ENCODE measurements around the gene COG7.

The COG7 gene

GRCh38 chr16:23452572-23453337, at the start of gene COG7:
Gene COG7, minus strand, starts transcription at chr16:23453189. Its CDS starts 195 bp downstream, at chr16:23452994.
- H3K9ac ChIP-seq (ENCODE audit: low read depth, low read length, poor library complexity, severe bottlenecking), result peak within 1 kb of the TSS; percentile 86
- H3K4me2 ChIP-seq (ENCODE audit: low read depth, low read length, poor library complexity, severe bottlenecking), result peak within 1 kb of the TSS; percentile 96
- peaks cover 15% of the 10 kb centered on the region for H3K79me2 ChIP-seq (ENCODE audit: insufficient read depth, low read length)
- peaks cover 15% of the 10 kb centered on the region for H3K4me1 ChIP-seq (ENCODE audit: insufficient read depth, low read length, poor library complexity, severe bottlenecking)
- H3K9me2 ChIP-seq (replicated peaks; ENCODE audit: low read depth, low read length), result no peaks in the 10 kb centered on the region
- H3K36me3 ChIP-seq (ENCODE audit: insufficient read depth, low read length), result no peaks in the 10 kb centered on the region
- no peak for TF ChIP-seq EZH2phosphoT487 (IDR thresholded peaks at IDR 0.05; ENCODE audit: borderline replicate concordance)
- TF ChIP-seq, protein P1, sequence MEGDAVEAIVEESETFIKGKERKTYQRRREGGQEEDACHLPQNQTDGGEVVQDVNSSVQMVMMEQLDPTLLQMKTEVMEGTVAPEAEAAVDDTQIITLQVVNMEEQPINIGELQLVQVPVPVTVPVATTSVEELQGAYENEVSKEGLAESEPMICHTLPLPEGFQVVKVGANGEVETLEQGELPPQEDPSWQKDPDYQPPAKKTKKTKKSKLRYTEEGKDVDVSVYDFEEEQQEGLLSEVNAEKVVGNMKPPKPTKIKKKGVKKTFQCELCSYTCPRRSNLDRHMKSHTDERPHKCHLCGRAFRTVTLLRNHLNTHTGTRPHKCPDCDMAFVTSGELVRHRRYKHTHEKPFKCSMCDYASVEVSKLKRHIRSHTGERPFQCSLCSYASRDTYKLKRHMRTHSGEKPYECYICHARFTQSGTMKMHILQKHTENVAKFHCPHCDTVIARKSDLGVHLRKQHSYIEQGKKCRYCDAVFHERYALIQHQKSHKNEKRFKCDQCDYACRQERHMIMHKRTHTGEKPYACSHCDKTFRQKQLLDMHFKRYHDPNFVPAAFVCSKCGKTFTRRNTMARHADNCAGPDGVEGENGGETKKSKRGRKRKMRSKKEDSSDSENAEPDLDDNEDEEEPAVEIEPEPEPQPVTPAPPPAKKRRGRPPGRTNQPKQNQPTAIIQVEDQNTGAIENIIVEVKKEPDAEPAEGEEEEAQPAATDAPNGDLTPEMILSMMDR (conservative IDR thresholded peaks at IDR 0.05; ENCODE audit: low read length), result no peak
- H3K9me3 ChIP-seq (ENCODE audit: insufficient read depth, low read depth, low read length), result no peaks in the 10 kb centered on the region
- H3F3A ChIP-seq (ENCODE audit: low read depth), result no peaks in the 10 kb centered on the region
- H4K20me1 ChIP-seq (ENCODE audit: insufficient read depth, low read length, poor library complexity, severe bottlenecking), result peaks cover 9% of the 10 kb centered on the region
- no peaks in the 10 kb centered on the region for H3K27me3 ChIP-seq (ENCODE audit: insufficient read depth, low read length, poor library complexity, severe bottlenecking)
- H2AFZ ChIP-seq (ENCODE audit: low read length), result peak within 1 kb of the TSS; percentile 97
- peak within 1 kb of the TSS; percentile 85 for H3K4me3 ChIP-seq (ENCODE audit: low read length, poor library complexity, severe bottlenecking)

DNA sequence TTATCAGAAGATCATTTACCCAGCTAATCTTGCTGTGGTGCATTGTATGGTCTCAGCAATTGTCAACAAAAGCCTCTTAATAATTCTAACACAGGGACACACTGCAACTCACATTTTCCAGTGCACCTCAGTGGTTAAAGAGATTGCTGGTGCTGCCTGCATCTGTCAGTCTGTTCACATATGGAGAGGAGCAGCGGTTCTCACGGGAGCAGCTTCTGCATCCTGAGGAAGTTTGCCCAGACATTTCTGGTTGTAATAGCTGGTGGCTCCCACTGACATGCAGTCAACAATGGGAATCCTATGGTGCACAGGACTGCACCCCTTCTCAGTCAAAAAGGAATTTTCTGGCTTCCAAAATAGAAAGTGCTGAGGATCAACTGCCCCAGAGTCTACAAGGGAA, 49.5 kb upstream of the COG7 start:
- no peaks in the 10 kb centered on the region for H3K9me3 ChIP-seq (ENCODE audit: insufficient read depth, low read depth, low read length)

GRCh38 chr16:23501291-23501690, 48.3 kb upstream of the COG7 start:
- no peak overlapping the region for H3K4me3 ChIP-seq (ENCODE audit: low read length, poor library complexity, severe bottlenecking)
- H3F3A ChIP-seq (ENCODE audit: low read depth), result no peaks in the 10 kb centered on the region
- H4K20me1 ChIP-seq (ENCODE audit: insufficient read depth, low read length, poor library complexity, severe bottlenecking), result no peaks in the 10 kb centered on the region
- H3K4me2 ChIP-seq (ENCODE audit: low read depth, low read length, poor library complexity, severe bottlenecking), result no peak overlapping the region
- no peaks in the 10 kb centered on the region for H3K9me2 ChIP-seq (replicated peaks; ENCODE audit: low read depth, low read length)
- H3K9ac ChIP-seq (ENCODE audit: low read depth, low read length, poor library complexity, severe bottlenecking), result no peak overlapping the region
- H3K27me3 ChIP-seq (ENCODE audit: insufficient read depth, low read length, poor library complexity, severe bottlenecking), result peaks cover 5% of the 10 kb centered on the region
- H3K36me3 ChIP-seq (ENCODE audit: insufficient read depth, low read length), result no peaks in the 10 kb centered on the region
- no peaks in the 10 kb centered on the region for H3K9me3 ChIP-seq (ENCODE audit: insufficient read depth, low read depth, low read length)
- H3K4me1 ChIP-seq (ENCODE audit: insufficient read depth, low read length, poor library complexity, severe bottlenecking), result no peaks in the 10 kb centered on the region
- no peak overlapping the region for H2AFZ ChIP-seq (ENCODE audit: low read length)
- H3K79me2 ChIP-seq (ENCODE audit: insufficient read depth, low read length), result no peaks in the 10 kb centered on the region
- TF ChIP-seq, protein P1 (conservative IDR thresholded peaks at IDR 0.05; ENCODE audit: low read length), result no peak
- TF ChIP-seq EZH2phosphoT487 (IDR thresholded peaks at IDR 0.05; ENCODE audit: borderline replicate concordance), result no peak

More for the DNA sequence above, 49.5 kb upstream of the COG7 start:
- Histone ChIP-seq H3K79me2 (ENCODE audit: insufficient read depth, low read length) (no peaks in the 10 kb centered on the region), H3K36me3 (ENCODE audit: insufficient read depth, low read length) (no peaks in the 10 kb centered on the region), H3K4me2 (ENCODE audit: low read depth, low read length, poor library complexity, severe bottlenecking) (no peak overlapping the region), H4K20me1 (ENCODE audit: insufficient read depth, low read length, poor library complexity, severe bottlenecking) (no peaks in the 10 kb centered on the region), H3K9me2 (replicated peaks; ENCODE audit: low read depth, low read length) (no peaks in the 10 kb centered on the region), H3K4me1 (ENCODE audit: insufficient read depth, low read length, poor library complexity, severe bottlenecking) (no peaks in the 10 kb centered on the region), H3F3A (ENCODE audit: low read depth) (no peaks in the 10 kb centered on the region), H2AFZ (ENCODE audit: low read length) (no peak overlapping the region), H3K27me3 (ENCODE audit: insufficient read depth, low read length, poor library complexity, severe bottlenecking) (peaks cover 5% of the 10 kb centered on the region), H3K9ac (ENCODE audit: low read depth, low read length, poor library complexity, severe bottlenecking) (no peak overlapping the region), H3K4me3 (ENCODE audit: low read length, poor library complexity, severe bottlenecking) (no peak overlapping the region)
- TF ChIP-seq EZH2phosphoT487 (IDR thresholded peaks at IDR 0.05; ENCODE audit: borderline replicate concordance), result no peak
- TF ChIP-seq, protein P1 (conservative IDR thresholded peaks at IDR 0.05; ENCODE audit: low read length), result no peak

Measured in Loucy (cell line).